Breast epithelium (tissue), 3 donors: ENCODE results near the gene CNBP.
"Not testable (repeated sequence)": the region's sequence is repeated elsewhere in the genome, so short reads cannot be mapped to it uniquely, and the experiment has no call there.

Source experiments
- POLR2A ChIP-seq: fragments of 450-650 bp; IDR thresholded peaks from one replicate; pipeline ENCODE4 v1.6.1; 2016; ENCODE audit warnings: antibody characterized with exemption, mild to moderate bottlenecking, moderate library complexity
- POLR2AphosphoS5 ChIP-seq, 3 donors: sonication (generic); formaldehyde crosslinking; IDR thresholded peaks; one replicate each; pipeline ENCODE4 v1.6.1; 2017; ENCODE audit warnings: antibody characterized with exemption in 3 of 3
- TF ChIP-seq, protein P1 (sequence below), 3 donors: fragments of 450-650 bp; IDR thresholded peaks; one replicate each; pipeline ENCODE4 v1.5.1; 2016 to 2017; ENCODE audit warnings: antibody characterized with exemption in 3 of 3, mild to moderate bottlenecking in 3 of 3, moderate library complexity in 3 of 3

DNA sequence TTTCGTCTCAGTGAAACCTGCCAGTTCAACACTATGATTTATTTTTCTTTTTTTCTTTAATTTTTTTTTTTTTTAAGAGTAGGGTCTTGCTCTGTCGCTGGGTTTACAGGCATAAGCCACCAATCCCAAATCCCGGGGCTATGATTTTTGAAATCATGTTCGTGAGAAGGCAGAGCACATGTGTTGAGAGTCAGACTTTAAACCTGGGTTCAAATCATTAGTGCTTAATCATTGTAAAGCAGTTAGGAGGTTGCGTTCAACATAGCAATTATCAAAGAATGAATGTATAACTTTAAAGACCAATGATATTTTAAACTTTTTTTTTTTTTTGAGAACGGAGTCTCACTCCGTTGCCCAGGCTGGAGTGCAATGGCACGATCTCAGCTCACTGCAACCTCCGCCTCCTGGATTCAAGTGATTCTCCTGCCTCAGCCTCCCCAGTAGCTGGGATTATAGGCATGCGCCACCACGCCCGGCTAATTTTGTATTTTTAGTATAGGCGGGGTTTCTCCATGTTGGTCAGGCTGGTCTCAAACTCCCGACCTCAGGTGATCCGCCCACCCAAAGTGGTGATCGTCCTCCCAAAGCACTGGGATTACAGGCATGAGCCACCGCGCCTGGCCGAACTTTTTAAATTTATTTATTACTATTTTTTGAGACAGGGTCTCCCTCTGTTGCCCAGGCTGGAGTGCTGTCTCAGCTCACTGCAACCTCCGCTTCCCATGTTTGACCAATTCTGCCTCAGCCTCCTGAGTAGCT lies 1.3 kb upstream of the CNBP start:
- TF ChIP-seq POLR2A; POLR2AphosphoS5 (IDR thresholded peaks at IDR 0.05): not testable (repeated sequence)
- TF ChIP-seq, protein P1, sequence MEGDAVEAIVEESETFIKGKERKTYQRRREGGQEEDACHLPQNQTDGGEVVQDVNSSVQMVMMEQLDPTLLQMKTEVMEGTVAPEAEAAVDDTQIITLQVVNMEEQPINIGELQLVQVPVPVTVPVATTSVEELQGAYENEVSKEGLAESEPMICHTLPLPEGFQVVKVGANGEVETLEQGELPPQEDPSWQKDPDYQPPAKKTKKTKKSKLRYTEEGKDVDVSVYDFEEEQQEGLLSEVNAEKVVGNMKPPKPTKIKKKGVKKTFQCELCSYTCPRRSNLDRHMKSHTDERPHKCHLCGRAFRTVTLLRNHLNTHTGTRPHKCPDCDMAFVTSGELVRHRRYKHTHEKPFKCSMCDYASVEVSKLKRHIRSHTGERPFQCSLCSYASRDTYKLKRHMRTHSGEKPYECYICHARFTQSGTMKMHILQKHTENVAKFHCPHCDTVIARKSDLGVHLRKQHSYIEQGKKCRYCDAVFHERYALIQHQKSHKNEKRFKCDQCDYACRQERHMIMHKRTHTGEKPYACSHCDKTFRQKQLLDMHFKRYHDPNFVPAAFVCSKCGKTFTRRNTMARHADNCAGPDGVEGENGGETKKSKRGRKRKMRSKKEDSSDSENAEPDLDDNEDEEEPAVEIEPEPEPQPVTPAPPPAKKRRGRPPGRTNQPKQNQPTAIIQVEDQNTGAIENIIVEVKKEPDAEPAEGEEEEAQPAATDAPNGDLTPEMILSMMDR (IDR thresholded peaks at IDR 0.05), result not testable (repeated sequence)
